ACC112 (cell line): ENCODE measurements around the gene TNIK.
"Not testable (repeated sequence)": the region's sequence is repeated elsewhere in the genome, so short reads cannot be mapped to it uniquely, and the experiment has no call there.

Experiments
- H2AFZ ChIP-seq: fragments of 200-600 bp; sonication (generic); one replicate; pipeline ENCODE4 v1.6.0; 2017; ENCODE audit warnings: antibody characterized with exemption, low read length; ENCODE audit not compliant: unreplicated experiment
- H3K27ac ChIP-seq: fragments of 200-600 bp; sonication (generic); 2 replicates; pipeline ENCODE4 v1.5.1; 2014; ENCODE audit warnings: low read depth, mild to moderate bottlenecking, antibody characterized with exemption, low read length, moderate library complexity
- H3K27me3 ChIP-seq: fragments of 200-600 bp; sonication (generic); 2 replicates; pipeline ENCODE4 v1.6.1; 2014; ENCODE audit warnings: mild to moderate bottlenecking, antibody characterized with exemption, low read length, moderate library complexity, mixed read lengths; ENCODE audit not compliant: insufficient read depth
- H3K36me3 ChIP-seq: fragments of 200-600 bp; sonication (generic); 2 replicates; pipeline ENCODE4 v1.6.1; 2016; ENCODE audit warnings: mild to moderate bottlenecking, antibody characterized with exemption, low read length, moderate library complexity, mixed read lengths; ENCODE audit not compliant: insufficient read depth
- H3K4me1 ChIP-seq: fragments of 200-600 bp; sonication (generic); one replicate; pipeline ENCODE4 v1.6.1; 2016; ENCODE audit warnings: low read length, mixed read lengths; ENCODE audit not compliant: insufficient read depth, unreplicated experiment, control insufficient read depth
- H3K4me3 ChIP-seq: fragments of 200-600 bp; sonication (generic); 2 replicates; pipeline ENCODE4 v1.5.1; 2014; ENCODE audit warnings: mild to moderate bottlenecking, low read depth, low read length
- H3K79me2 ChIP-seq: fragments of 200-600 bp; sonication (generic); one replicate; pipeline ENCODE4 v1.6.0; 2016; ENCODE audit warnings: low read length; ENCODE audit not compliant: control insufficient read depth, unreplicated experiment, insufficient read depth

The TNIK gene

DNA sequence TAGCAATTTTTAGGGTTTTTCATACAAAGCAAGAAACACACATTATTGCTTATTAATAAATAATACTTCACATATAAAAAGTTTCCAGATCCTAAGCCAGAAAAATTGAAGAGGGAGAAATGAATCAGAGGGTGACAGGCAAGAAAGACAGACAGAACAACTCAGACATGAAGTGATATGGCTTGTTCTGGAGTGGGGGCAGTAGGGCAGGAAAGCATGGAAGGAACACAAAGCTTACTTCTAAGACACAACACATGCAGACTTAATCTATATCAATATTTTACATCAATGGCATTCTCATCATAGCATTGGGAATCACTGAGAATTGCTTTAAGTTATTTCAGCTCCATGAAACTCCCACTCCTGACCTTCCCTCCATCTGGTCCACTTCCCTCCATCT, 24.4 kb downstream of the TNIK start:
- H3K4me3 ChIP-seq = no peak overlapping the region
- H2AFZ ChIP-seq = no peak overlapping the region
- H3K4me1 ChIP-seq = peaks cover 3% of the 10 kb centered on the region
- H3K79me2 ChIP-seq = no peaks in the 10 kb centered on the region
- no peak overlapping the region for H3K27ac ChIP-seq
- no peaks in the 10 kb centered on the region for H3K27me3 ChIP-seq
- no peaks in the 10 kb centered on the region for H3K36me3 ChIP-seq

DNA sequence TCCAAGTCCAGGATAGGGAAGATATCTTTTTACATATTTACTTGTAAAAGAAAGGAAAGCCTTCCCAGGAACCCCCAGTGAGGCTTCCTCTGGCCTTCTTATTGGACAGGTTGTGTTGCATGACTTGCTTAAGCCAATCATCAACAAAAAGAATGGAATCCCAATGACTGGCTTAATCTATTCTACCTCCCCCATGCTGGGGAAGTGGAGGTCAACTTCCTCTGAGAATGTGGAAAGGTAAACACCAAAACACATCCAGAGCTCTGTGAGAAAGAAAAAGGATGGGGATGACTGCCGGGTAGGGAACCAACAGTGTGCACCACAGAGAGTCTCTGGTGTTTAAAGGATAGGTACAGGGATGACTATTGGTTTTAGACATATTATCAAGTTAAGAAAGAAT, 25.1 kb downstream of the TNIK start:
- H3K36me3 ChIP-seq = no peaks in the 10 kb centered on the region
- H3K4me1 ChIP-seq = peaks cover 3% of the 10 kb centered on the region
- H3K27ac ChIP-seq = no peak overlapping the region
- H3K79me2 ChIP-seq = no peaks in the 10 kb centered on the region
- no peak overlapping the region for H3K4me3 ChIP-seq
- H3K27me3 ChIP-seq = no peaks in the 10 kb centered on the region
- no peak overlapping the region for H2AFZ ChIP-seq

DNA sequence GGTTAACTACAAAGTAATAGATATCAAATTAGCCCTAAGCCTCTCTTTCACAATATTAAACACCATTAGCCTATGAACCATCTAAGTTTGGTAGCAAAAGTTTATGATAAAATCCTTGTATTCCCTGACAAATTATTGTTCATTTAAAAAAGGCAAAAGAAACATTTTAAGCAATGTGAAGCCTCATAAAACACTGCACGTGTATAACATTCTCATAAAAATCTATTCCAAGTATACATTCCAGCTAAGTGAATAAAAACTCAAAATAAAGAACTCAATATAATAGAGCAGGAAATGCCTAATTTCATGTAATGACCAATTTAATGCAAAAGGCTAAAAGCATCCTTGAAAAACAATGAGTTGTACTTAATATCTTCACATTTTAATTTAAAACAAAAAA, 27.7 kb downstream of the TNIK start:
- H3K36me3 ChIP-seq = no peaks in the 10 kb centered on the region
- H3K4me1 ChIP-seq = peaks cover 3% of the 10 kb centered on the region
- no peak overlapping the region for H2AFZ ChIP-seq
- no peak overlapping the region for H3K4me3 ChIP-seq
- H3K27me3 ChIP-seq = no peaks in the 10 kb centered on the region
- H3K27ac ChIP-seq = no peak overlapping the region
- no peaks in the 10 kb centered on the region for H3K79me2 ChIP-seq

- H3K36me3 ChIP-seq = no peaks in the 10 kb centered on the region
These were observed 28.7 kb downstream of the TNIK start for GRCh38 chr3:171431550-171431949.

GRCh38 chr3:171430530-171430929, 29.7 kb downstream of the TNIK start:
- no peaks in the 10 kb centered on the region for H3K79me2 ChIP-seq
- H3K4me1 ChIP-seq = no peaks in the 10 kb centered on the region
- no peak overlapping the region for H2AFZ ChIP-seq
- H3K27ac ChIP-seq = no peak overlapping the region
- H3K4me3 ChIP-seq = no peak overlapping the region
- no peaks in the 10 kb centered on the region for H3K27me3 ChIP-seq
- no peaks in the 10 kb centered on the region for H3K36me3 ChIP-seq

More at GRCh38 chr3:171431550-171431949, 28.7 kb downstream of the TNIK start:
- H3K4me3 ChIP-seq = no peak overlapping the region
- peaks cover 2% of the 10 kb centered on the region for H3K4me1 ChIP-seq
- H3K27me3 ChIP-seq = no peaks in the 10 kb centered on the region
- no peak overlapping the region for H3K27ac ChIP-seq
- H2AFZ ChIP-seq = no peak overlapping the region
- H3K79me2 ChIP-seq = no peaks in the 10 kb centered on the region

DNA sequence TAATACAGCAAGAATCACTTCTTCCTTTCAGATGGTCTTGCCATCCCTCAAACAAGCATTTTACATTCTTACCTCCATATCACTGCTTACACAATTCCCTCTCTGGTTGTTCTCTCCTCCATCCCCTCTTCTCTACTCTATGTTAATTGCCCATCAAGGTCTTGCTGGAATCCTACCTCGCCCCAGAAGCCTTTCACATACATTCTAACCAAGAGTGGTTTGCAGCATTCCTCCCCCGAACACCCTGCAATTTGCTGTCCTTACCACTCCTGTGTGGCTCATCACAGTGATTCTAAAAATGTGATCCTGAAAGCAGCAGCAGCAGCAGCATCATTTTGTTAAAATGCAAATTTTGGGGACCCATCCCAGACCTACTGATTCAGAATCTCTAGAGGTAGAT, 30.6 kb downstream of the TNIK start:
- Histone ChIP-seq H2AFZ (no peak overlapping the region), H3K4me1 (no peaks in the 10 kb centered on the region), H3K36me3 (no peaks in the 10 kb centered on the region), H3K27ac (no peak overlapping the region), H3K79me2 (no peaks in the 10 kb centered on the region), H3K4me3 (no peak overlapping the region), H3K27me3 (no peaks in the 10 kb centered on the region)

DNA sequence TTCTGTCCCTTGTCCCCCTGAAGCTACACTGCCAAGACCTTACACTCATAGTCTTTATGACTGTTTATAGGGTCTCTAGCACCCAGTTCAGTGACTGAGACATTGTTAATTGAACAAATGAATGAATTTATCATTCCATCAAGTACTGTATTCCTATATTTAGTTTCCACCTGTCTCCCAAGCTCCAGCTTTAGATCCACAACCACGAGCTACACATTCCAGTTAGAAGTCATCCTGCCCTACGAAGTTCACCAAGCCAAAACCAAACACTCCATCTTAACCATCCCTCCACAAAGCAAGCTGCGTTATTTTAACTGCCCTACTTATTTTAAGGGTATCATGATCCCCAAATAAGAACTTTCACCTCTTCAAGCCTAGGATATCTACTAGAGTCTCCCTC, 31.3 kb downstream of the TNIK start:
- Histone ChIP-seq H3K27ac (no peak overlapping the region), H3K4me1 (no peaks in the 10 kb centered on the region), H3K27me3 (no peaks in the 10 kb centered on the region), H3K36me3 (no peaks in the 10 kb centered on the region), H3K79me2 (no peaks in the 10 kb centered on the region), H2AFZ (no peak overlapping the region), H3K4me3 (no peak overlapping the region)

- no peak overlapping the region for H3K4me3 ChIP-seq
- H3K4me1 ChIP-seq = no peaks in the 10 kb centered on the region
- no peaks in the 10 kb centered on the region for H3K79me2 ChIP-seq
- no peaks in the 10 kb centered on the region for H3K36me3 ChIP-seq
- no peak overlapping the region for H2AFZ ChIP-seq
- no peaks in the 10 kb centered on the region for H3K27me3 ChIP-seq
- H3K27ac ChIP-seq = no peak overlapping the region
These were observed 31.9 kb downstream of the TNIK start for GRCh38 chr3:171428321-171428787.

GRCh38 chr3:171427771-171428320, 32.4 kb downstream of the TNIK start:
- Histone ChIP-seq H3K4me3 (no peak overlapping the region), H2AFZ (no peak overlapping the region), H3K27me3 (no peaks in the 10 kb centered on the region), H3K36me3 (no peaks in the 10 kb centered on the region), H3K27ac (no peak overlapping the region), H3K4me1 (no peaks in the 10 kb centered on the region), H3K79me2 (no peaks in the 10 kb centered on the region)

GRCh38 chr3:171424063-171424462, 36.1 kb downstream of the TNIK start:
- not testable (repeated sequence) for H3K27ac ChIP-seq, H3K79me2 ChIP-seq, H3K36me3 ChIP-seq, H2AFZ ChIP-seq, H3K27me3 ChIP-seq, H3K4me1 ChIP-seq, H3K4me3 ChIP-seq

- not testable (repeated sequence) for H3K27ac ChIP-seq, H2AFZ ChIP-seq, H3K4me1 ChIP-seq, H3K27me3 ChIP-seq, H3K79me2 ChIP-seq, H3K4me3 ChIP-seq, H3K36me3 ChIP-seq
These were observed 37.4 kb downstream of the TNIK start for GRCh38 chr3:171422855-171423254.
